Hepatocyte (in vitro differentiated cells): Measurements from ENCODE around the gene HERC2.

Experiments used
- EZH2 ChIP-seq: fragments of 200-600 bp; sonication (generic); IDR thresholded peaks from 2 replicates; pipeline ENCODE4 v1.6.1; 2016; ENCODE audit warnings: antibody characterized with exemption, mild to moderate bottlenecking, borderline replicate concordance
- EZH2phosphoT487 ChIP-seq: fragments of 200-600 bp; sonication (generic); IDR thresholded peaks from one replicate; pipeline ENCODE4 v1.6.1; 2018; ENCODE audit warnings: antibody characterized with exemption, mild to moderate bottlenecking, low read depth, moderate library complexity; ENCODE audit not compliant: unreplicated experiment, severe bottlenecking
- TF ChIP-seq, protein P1 (sequence below): fragments of 200-600 bp; sonication (generic); IDR thresholded peaks from 2 replicates; pipeline ENCODE4 v1.5.1; 2016; ENCODE audit warnings: antibody characterized with exemption, mild to moderate bottlenecking; ENCODE audit not compliant: poor library complexity

DNA sequence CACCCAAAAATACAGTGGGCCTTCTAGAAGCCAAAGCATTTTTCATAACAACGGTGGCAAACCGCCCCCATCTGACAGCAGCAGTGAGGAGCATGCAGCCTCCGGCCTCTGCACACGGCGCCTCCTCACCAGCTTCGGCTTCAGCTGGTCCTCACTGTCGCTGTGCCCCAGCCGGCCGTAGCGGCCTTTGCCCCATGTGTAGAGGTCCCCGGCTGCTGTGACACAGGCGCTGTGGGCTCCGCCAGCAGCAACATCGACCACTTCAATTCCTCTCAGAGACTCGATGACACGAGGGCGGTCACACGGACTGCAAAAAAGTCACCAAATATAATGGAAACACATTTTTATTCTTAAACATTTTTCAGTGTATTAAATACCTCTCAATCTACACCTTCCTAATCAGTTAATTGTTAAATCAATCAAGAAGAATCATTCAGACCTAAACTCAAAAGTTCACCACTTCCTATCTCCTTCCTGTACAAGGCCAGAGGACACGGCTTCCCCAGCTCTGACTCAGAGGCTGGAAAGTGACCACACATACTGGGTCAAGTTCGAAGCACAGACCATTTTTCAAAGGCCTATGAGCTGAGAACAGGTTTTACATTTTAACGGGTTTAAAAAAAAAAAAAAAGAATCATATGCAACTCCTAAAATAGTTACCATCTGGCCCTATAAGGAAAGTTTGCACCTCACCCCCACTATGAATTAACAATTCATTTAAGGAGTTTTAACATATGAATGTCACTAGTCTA, 189.3 kb downstream of the HERC2 start:
- TF ChIP-seq EZH2phosphoT487: no peak
- TF ChIP-seq, protein P1, sequence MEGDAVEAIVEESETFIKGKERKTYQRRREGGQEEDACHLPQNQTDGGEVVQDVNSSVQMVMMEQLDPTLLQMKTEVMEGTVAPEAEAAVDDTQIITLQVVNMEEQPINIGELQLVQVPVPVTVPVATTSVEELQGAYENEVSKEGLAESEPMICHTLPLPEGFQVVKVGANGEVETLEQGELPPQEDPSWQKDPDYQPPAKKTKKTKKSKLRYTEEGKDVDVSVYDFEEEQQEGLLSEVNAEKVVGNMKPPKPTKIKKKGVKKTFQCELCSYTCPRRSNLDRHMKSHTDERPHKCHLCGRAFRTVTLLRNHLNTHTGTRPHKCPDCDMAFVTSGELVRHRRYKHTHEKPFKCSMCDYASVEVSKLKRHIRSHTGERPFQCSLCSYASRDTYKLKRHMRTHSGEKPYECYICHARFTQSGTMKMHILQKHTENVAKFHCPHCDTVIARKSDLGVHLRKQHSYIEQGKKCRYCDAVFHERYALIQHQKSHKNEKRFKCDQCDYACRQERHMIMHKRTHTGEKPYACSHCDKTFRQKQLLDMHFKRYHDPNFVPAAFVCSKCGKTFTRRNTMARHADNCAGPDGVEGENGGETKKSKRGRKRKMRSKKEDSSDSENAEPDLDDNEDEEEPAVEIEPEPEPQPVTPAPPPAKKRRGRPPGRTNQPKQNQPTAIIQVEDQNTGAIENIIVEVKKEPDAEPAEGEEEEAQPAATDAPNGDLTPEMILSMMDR: no peak
- no peak for TF ChIP-seq EZH2
